ENCODE measurements around the gene STX8.

DNA sequence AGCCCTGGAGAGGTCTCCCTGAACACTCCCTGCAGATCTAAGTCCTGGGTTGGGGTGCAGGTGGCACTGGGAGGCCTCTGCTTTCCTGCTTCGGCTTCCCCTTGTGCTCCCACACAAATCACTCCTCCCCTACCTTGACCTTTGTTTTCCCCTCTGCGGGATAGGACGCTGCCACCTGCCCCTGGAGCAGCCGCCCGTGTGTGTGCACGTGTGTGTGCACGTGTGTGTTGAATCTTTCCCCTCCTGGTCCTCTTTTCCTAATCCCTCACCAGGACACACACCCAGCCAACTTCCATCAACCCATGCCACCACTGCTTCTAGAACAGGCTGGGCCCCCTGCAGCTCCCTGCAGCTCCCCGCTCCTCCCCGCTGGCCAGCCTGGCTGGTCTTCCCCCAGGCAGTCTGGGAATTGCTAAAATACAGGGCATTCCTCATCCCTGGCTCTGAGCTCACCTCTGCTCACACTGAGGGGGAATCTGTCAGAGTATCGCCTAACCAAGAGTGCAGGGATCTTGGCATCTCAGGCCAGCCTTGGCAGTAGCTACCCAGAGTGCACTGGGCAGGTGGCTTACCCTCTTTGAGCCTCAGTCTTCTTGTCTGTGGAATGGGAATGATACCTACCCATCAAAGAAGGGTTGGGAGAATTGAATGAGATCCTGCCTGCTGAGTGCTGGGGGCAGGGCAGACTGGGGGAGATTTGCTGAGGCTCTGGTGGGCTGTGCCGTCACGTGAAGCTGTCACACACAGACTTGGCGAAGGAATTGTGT, 355.8 kb downstream of the STX8 start:
- TF ChIP-seq, protein P1, sequence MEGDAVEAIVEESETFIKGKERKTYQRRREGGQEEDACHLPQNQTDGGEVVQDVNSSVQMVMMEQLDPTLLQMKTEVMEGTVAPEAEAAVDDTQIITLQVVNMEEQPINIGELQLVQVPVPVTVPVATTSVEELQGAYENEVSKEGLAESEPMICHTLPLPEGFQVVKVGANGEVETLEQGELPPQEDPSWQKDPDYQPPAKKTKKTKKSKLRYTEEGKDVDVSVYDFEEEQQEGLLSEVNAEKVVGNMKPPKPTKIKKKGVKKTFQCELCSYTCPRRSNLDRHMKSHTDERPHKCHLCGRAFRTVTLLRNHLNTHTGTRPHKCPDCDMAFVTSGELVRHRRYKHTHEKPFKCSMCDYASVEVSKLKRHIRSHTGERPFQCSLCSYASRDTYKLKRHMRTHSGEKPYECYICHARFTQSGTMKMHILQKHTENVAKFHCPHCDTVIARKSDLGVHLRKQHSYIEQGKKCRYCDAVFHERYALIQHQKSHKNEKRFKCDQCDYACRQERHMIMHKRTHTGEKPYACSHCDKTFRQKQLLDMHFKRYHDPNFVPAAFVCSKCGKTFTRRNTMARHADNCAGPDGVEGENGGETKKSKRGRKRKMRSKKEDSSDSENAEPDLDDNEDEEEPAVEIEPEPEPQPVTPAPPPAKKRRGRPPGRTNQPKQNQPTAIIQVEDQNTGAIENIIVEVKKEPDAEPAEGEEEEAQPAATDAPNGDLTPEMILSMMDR (IDR thresholded peaks at IDR 0.05; ENCODE audit: borderline replicate concordance, extremely low read depth, low read length, poor library complexity, severe bottlenecking) = no peak
- no peak for TF ChIP-seq EZH2 (IDR thresholded peaks at IDR 0.05; ENCODE audit: borderline replicate concordance, low read depth, low read length, severe bottlenecking)

Data from DND-41 (cell line).